Calu3 (cell line): ENCODE measurements around the gene MATR3. TPM values are rescaled to one million over a fixed set of nuclear protein-coding genes. Genes with fewer than 3 reads are reported as not detected.

Experiments used
- BruUV-seq: library from RNA; stranded (reverse); fragments of 400-500 nt; replicated peaks from 2 replicates; lab custom pipeline; 2021; lab: Mats Ljungman, UMichigan
- CTCF ChIA-PET: fragments of 300-600 bp; sonication (Branson Sonifier 250); formaldehyde crosslinking; loops from one replicate; lab custom pipeline; 2022; ENCODE audit warnings: antibody characterized with exemption; lab: Charles Lee
- DNase-seq: peaks from one replicate; pipeline ENCODE4 v3.0.0; 2022
- H3K27ac Mint-ChIP-seq: one replicate; pipeline ENCODE4 v1.8.0; 2022; ENCODE audit warnings: mixed read lengths; ENCODE audit not compliant: unreplicated experiment
- H3K27me3 Mint-ChIP-seq: one replicate; pipeline ENCODE4 v1.8.0; 2022; ENCODE audit warnings: mixed read lengths; ENCODE audit not compliant: unreplicated experiment
- H3K36me3 Mint-ChIP-seq: one replicate; pipeline ENCODE4 v1.8.0; 2022; ENCODE audit warnings: mild to moderate bottlenecking, moderate library complexity, mixed read lengths; ENCODE audit not compliant: insufficient read depth, unreplicated experiment
- H3K4me1 Mint-ChIP-seq: one replicate; pipeline ENCODE4 v1.8.0; 2022; ENCODE audit warnings: mild to moderate bottlenecking, low read depth, mixed read lengths; ENCODE audit not compliant: unreplicated experiment
- H3K4me3 Mint-ChIP-seq: one replicate; pipeline ENCODE4 v1.8.0; 2022; ENCODE audit warnings: mild to moderate bottlenecking, low read depth, moderate library complexity, mixed read lengths; ENCODE audit not compliant: unreplicated experiment
- H3K9me3 Mint-ChIP-seq: one replicate; pipeline ENCODE4 v1.8.0; 2022; ENCODE audit warnings: low read depth, mixed read lengths; ENCODE audit not compliant: unreplicated experiment
- CTCF ChIP-seq: fragments of 200-600 bp; IDR thresholded peaks from one replicate; pipeline ENCODE4 v1.8.0; 2022; ENCODE audit warnings: antibody characterized with exemption; ENCODE audit not compliant: unreplicated experiment
- intact Hi-C: fragments of 100-400 bp; cut with micrococcal nuclease; formaldehyde crosslinking; loops from one replicate; pipeline ENCODE4 v1.10.0; 2022; ENCODE audit not compliant: unreplicated experiment
- total RNA-seq: library from RNA; stranded (reverse); gene quantifications from 2 replicates; pipeline ENCODE4 v1.2.3, GENCODE V29; 2022

The MATR3 gene
- total RNA-seq, 1 experiment from 2014 or later: 230 TPM

GRCh38 chr5:139378941-139379361 lies 85.4 kb downstream of the MATR3 start:
- no peak for DNase-seq
- CTCF ChIA-PET: no interaction called here
- Mint-ChIP-seq H3K4me3 (no peak overlapping the region), H3K27me3 (no peaks in the 10 kb centered on the region), H3K27ac (no peak overlapping the region), H3K9me3 (no peaks in the 10 kb centered on the region), H3K4me1 (peaks cover 14% of the 10 kb centered on the region), H3K36me3 (peaks cover under 1% of the 10 kb centered on the region)
- no TSS peak for BruUV-seq
- intact Hi-C loops: no loop called here
- TF ChIP-seq CTCF: no peak

GRCh38 chr5:139379626-139380449 lies 86.3 kb downstream of the MATR3 start:
- no peak for DNase-seq
- no peaks in the 10 kb centered on the region for H3K27me3 Mint-ChIP-seq
- no peaks in the 10 kb centered on the region for H3K9me3 Mint-ChIP-seq
- intact Hi-C loops: no loop called here
- no TSS peak for BruUV-seq
- H3K36me3 Mint-ChIP-seq: peaks cover 6% of the 10 kb centered on the region
- no peak for TF ChIP-seq CTCF
- H3K4me1 Mint-ChIP-seq: peaks cover 19% of the 10 kb centered on the region
- H3K27ac Mint-ChIP-seq: no peak overlapping the region
- CTCF ChIA-PET: no interaction called here
- no peak overlapping the region for H3K4me3 Mint-ChIP-seq

Other genes with a start within 250 kb of the MATR3 start
- 45.8 and 61.2 TPM in 2 replicates for gene SIL1, start 95.4 kb upstream of the MATR3 start, total RNA-seq
- 73.0 and 81.2 TPM in 2 replicates for gene PAIP2, start 48.1 kb downstream of the MATR3 start, total RNA-seq
- gene SLC23A1, start 89.6 kb downstream of the MATR3 start, total RNA-seq: 0.80 and 2.8 TPM in 2 replicates
- 0.24 TPM in 1 of 2 replicates, not detected in the other for gene MZB1, start 96.2 kb downstream of the MATR3 start, total RNA-seq
- 1.9 and 2.4 TPM in 2 replicates for gene PROB1, start 101.4 kb downstream of the MATR3 start, total RNA-seq
- 5.1 and 6.8 TPM in 2 replicates for gene SPATA24, start 110.3 kb downstream of the MATR3 start, total RNA-seq
- 6.7 and 9.8 TPM in 2 replicates for gene DNAJC18, start 145.8 kb downstream of the MATR3 start, total RNA-seq
- not detected in 2 replicates for gene ECSCR, start 169.0 kb downstream of the MATR3 start, total RNA-seq
- not detected in 2 replicates for gene SMIM33, start 177.3 kb downstream of the MATR3 start, total RNA-seq
- gene STING1, start 189.0 kb downstream of the MATR3 start, total RNA-seq: 34.1 and 79.6 TPM in 2 replicates